ENCODE measurements around the gene HIPK2.
A peak's percentile ranks its signal among the peaks of the same experiment; 100 is the strongest.

The HIPK2 gene

GRCh38 chr7:139753081-139753692 is 24.6 kb downstream of the HIPK2 start:
- DNase-seq, result no peak

DNA sequence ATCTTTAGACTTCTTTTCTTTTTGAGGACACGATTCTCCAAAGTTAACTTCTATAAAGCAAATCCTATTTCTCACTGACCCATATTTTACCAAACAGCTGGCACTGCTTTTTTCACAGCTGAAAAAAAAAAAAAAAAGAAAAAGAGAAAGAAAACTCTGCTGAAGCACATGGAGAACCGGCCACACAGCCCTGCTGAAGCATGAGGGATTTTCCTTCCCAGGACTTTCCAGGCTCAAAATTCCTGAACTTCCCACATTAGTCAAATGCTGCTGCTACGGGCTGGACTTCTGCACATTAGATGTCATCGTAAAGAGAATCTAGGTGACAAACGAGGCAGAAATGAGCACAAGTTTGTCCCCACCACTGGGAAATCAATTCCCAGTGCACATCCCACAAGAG is 25.2 kb downstream of the HIPK2 start:
- DNase-seq, result no peak

DNA sequence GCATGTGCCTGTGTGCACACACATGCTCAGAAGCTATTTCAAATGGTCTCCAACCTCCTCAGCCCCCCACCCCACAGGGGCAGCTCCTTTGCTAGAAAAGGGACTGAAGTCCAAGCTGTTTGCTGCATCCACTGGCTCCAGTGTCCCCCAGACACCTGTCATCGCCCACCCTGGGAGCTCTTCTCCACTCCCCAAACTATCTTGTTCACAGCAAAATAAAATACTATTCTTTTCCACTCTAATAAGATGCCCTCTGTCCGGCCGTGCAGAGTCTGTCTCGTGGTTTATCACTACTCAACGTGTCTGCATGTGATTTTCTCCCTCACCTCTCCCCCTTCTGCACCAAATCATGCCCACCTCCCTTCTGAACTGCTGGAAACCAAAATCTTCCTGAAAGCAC is 25.6 kb downstream of the HIPK2 start:
- DNase-seq, result no peak

- no peak for DNase-seq
These were observed 27.2 kb downstream of the HIPK2 start for GRCh38 chr7:139750459-139751095.

GRCh38 chr7:139749545-139749944 is 28.3 kb downstream of the HIPK2 start:
- no peak for DNase-seq

DNA sequence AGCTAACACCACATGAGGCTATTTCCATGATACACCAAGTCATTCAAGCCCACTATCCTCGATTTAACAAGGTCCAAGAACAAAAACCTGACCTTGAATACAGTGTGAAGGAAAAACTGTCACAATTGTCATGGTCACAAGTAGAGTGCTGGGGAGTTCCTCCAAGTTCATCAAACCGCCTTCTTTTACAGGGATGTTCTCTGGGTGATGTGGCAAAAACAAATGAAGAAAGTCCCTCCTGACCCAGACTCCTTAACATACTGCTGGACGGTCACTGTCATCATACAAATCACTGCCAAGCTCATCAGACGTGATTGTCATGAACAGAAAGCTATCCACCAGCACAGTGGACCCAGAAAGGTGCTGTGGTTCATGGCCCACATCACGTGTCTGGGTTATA is 28.9 kb downstream of the HIPK2 start:
- DNase-seq, result no peak

- DNase-seq, result no peak
These were observed 29.4 kb downstream of the HIPK2 start for GRCh38 chr7:139748373-139748765.

DNA sequence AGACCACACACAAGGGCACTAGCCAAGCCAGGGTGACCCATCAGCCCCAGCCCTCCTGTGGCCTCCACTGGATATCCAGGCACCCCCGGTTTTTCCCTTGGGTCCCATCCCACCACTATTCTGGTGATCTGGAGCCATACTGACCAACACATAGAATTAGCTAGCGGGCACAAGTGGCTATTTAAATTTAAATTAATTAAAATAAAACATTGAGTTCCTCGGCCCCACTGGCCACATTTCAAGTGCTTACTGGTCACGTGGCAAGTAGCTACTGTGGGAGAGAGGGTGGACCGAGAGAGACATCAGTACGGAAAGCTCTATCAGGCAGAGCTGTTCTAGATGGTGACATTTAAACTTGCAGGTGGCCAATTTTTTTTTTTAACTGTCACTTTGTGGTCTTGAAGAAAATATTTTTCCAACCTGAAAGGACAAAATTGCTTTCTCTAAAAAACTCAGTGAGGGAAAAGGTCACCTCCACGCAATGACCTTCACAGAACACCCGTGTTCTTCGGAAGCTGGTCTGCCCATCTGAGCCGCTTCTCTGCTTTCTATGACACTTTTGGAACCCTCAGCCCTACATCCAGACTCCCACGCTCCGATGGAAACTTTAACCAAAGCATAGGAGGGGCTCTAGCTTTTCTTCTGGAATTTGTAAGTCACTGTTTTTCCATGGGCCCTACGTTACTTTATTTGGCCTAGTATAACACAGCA is 30.0 kb downstream of the HIPK2 start:
- no peak for DNase-seq

GRCh38 chr7:139746652-139747051 is 31.1 kb downstream of the HIPK2 start:
- DNase-seq, result no peak

- DNase-seq, result no peak
These were observed 32.1 kb downstream of the HIPK2 start for GRCh38 chr7:139745678-139746143.

DNA sequence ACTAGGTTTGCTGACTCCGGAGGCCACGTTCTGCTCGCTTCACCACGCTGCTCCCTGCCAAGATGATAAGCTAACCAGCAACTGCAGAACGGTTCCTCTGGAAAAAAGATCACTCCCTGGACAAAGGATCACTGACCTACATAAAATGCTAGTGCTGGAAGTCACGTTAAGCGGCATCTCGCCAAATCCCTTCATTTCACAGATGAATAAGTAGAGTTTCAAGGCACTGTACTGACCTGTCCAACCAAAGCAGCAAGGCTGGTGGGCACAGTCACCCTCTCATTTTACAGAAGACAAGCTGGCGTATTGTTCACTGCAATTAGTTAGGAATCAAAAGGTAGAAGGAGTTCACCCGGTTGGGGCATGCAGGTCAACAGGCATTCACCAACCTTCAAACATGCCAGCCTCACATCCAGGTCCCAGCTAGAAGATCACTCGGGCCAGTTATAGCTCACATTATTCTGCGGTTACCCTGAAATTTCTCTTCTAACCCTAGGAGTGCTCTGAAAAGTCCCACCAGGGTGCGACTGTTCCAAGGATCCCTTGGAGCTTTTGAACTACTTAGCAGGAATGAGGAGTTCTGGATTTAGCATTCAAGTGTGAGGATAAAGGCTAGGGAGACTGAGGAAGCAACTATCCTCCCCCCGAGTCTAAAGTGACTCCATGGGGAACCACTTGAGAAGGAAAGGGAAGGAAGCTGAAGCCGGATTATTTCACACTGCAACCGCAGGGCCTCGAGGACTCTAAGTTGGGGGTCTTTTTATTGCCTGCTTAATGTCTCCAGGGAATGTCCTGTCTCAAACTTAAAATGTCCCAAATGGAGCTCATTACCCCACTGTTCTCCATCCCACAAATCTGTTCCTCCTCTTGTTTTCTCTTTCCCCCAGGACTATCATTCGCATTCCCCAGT is 32.8 kb downstream of the HIPK2 start:
- DNase-seq, result no peak

GRCh38 chr7:139743967-139744767 is 33.6 kb downstream of the HIPK2 start:
- DNase-seq, result no peak

GRCh38 chr7:139743267-139743966 is 34.4 kb downstream of the HIPK2 start:
- no peak for DNase-seq

GRCh38 chr7:139741789-139742344 is 35.9 kb downstream of the HIPK2 start:
- no peak for DNase-seq

DNA sequence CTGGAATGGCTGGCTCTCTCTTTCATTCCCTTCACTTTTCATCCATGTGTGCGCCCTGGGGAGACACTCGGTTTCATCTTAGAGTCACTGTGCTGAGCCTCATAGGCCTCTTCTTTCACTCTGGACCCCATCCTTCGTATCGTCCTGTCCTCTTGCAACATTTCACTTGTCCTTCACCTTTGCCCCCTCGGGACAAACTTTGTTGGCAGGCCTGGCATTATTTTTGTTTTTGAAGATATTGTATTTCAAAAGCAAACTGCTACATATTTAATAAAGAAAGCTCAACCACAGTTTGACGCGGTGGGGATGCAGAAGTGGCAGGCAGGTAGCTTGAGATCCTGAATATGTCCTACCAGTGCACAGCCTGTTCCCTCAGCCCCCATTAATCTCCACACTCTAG is 36.6 kb downstream of the HIPK2 start:
- no peak for DNase-seq

GRCh38 chr7:139739863-139740597 is 37.8 kb downstream of the HIPK2 start:
- peak in 42 of 51 donors; percentile 8 to 89 (median 68) for DNase-seq

DNA sequence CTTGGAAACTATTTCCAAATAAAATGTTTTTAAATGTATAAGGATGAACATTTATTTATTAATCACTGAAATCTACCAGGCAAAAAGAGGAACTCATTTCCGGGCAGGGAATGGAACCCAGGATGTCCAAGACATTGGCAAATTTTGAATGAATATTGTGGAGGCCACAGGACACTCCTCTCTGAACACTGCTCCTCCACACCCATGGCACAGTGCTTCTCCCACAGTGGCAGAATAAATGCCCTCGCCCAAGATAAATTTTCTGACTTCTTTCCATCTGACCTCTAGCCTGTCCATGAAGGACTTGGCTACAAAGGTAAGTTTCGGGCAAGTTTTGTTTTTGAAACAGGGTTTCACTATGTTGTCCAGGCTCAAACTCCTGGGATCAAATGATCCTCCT is 39.0 kb downstream of the HIPK2 start:
- DNase-seq, result no peak

DNA sequence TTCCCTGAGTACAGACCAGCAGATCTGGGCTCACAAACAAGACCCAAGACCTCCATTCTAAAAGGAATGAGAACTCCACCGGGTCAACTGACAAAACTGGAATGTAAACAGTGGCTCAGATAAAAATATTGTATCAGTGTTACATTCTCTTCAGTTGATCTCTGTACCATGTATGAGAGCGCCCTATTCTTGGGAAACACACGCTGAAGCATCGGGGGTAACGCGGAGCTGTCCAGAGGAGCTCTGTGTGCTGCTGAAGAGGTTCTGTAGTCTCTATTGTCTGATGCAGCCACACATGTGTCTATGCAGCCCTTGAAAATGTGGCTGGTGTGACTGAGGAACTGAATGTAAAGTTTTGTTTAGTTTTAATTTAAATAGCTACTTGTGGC is 39.7 kb downstream of the HIPK2 start:
- peak in 12 of 51 donors; percentile 14 to 70 (median 39) for DNase-seq

Measured in hypothalamus (tissue), 51 donors.